Kidney (tissue), 14 donors: Measurements from ENCODE around the gene PRXL2B. TPM values are rescaled to one million over a fixed set of nuclear protein-coding genes. Genes with fewer than 3 reads are reported as not detected.

Experiments used
- DNase-seq, 5 donors: peaks; one replicate each; pipeline ENCODE4 v3.0.0-alpha.2; 2013 to 2020
- FAIRE-seq: peaks from 2 replicates; lab custom pipeline; 2012; peaks lifted over from hg19 to GRCh38; lab: Jason Lieb, UNC
- H3K27ac ChIP-seq, 2 donors: one replicate each; pipeline ENCODE4 v1.7.0; 2013; ENCODE audit warnings: low read depth in 2 of 2, low read length in 2 of 2, inconsistent platforms in 1 of 2
- H3K27me3 ChIP-seq: one replicate; pipeline ENCODE4 v1.7.1; 2013; ENCODE audit warnings: low read length, inconsistent platforms; ENCODE audit not compliant: control insufficient read depth, insufficient read depth
- H3K36me3 ChIP-seq, 3 donors: one replicate each; pipeline versions ENCODE4 v1.7.0 to v1.7.1; 2013; ENCODE audit warnings: low read length in 3 of 3, control low read depth in 1 of 3, inconsistent platforms in 1 of 3; ENCODE audit not compliant: insufficient read depth in 3 of 3, control insufficient read depth in 2 of 3
- H3K4me1 ChIP-seq, 3 donors: one replicate each; pipeline versions ENCODE4 v1.7.0 to v1.7.1; 2013; ENCODE audit warnings: low read length in 3 of 3, inconsistent platforms in 1 of 3, low read depth in 1 of 3; ENCODE audit not compliant: control insufficient read depth in 2 of 3, insufficient read depth in 2 of 3
- H3K4me3 ChIP-seq, 3 donors: one replicate each; pipeline versions ENCODE4 v1.7.0 to v1.8.1; 2013; ENCODE audit warnings: low read length in 3 of 3, control low read depth in 1 of 3, inconsistent platforms in 1 of 3
- H3K9ac ChIP-seq, 3 donors: one replicate each; pipeline versions ENCODE4 v1.7.0 to v1.7.1; 2013; ENCODE audit warnings: low read length in 3 of 3, control low read depth in 1 of 3, inconsistent platforms in 1 of 3
- H3K9me3 ChIP-seq, 3 donors: one replicate each; pipeline versions ENCODE4 v1.7.0 to v1.7.1; 2013; ENCODE audit warnings: low read length in 3 of 3, control low read depth in 1 of 3, inconsistent platforms in 1 of 3; ENCODE audit not compliant: control insufficient read depth in 2 of 3, insufficient read depth in 1 of 3
- CTCF ChIP-seq: IDR thresholded peaks from 3 replicates; pipeline ENCODE4 v1.5.1; 2012; ENCODE audit warnings: mild to moderate bottlenecking, moderate library complexity, borderline replicate concordance; ENCODE audit not compliant: insufficient read depth; ENCODE audit errors: extremely low read depth
- intact Hi-C: fragments of 100-400 bp; cut with DNase I; formaldehyde crosslinking; loops from one replicate; pipeline ENCODE4 v1.11.1; 2022
- polyA plus RNA-seq: library from polyadenylated mRNA; stranded (reverse); fragments of 350-450 nt; fragmentation: Illumina TruSeq; extraction: RNeasy Lipid Tissue Mini Kit (QIAGEN cat#74804); gene quantifications from one replicate; pipeline ENCODE4 v1.2.3, GENCODE V29; 2014; ENCODE audit warnings: low read depth, low replicate concordance; ENCODE audit not compliant: insufficient read depth
- total RNA-seq: library from RNA; stranded (reverse); fragmentation: NEBNext Ultra II Directional; extraction: Animal tissue kit (Norgen Biotek cat#: 25700); gene quantifications from one replicate; pipeline ENCODE4 v1.2.1, GENCODE V29; 2021
- donor health status: control.
- donor health status: control.
- donor health status: control.
- donor health status: control.
- donor health status: control.
- donor health status: DM: yes; HTN: yes; CAD: no.
- donor health status: Normal renal cell carcinoma (clear cell type).

The PRXL2B gene
- total and polyA plus RNA-seq, 2 donors from 2014 or later = 25.6 to 39.5 TPM

GRCh38 chr1:2592672-2593071, 6.1 kb downstream of the PRXL2B start:
- no peak overlapping the region for H3K27ac ChIP-seq

DNA sequence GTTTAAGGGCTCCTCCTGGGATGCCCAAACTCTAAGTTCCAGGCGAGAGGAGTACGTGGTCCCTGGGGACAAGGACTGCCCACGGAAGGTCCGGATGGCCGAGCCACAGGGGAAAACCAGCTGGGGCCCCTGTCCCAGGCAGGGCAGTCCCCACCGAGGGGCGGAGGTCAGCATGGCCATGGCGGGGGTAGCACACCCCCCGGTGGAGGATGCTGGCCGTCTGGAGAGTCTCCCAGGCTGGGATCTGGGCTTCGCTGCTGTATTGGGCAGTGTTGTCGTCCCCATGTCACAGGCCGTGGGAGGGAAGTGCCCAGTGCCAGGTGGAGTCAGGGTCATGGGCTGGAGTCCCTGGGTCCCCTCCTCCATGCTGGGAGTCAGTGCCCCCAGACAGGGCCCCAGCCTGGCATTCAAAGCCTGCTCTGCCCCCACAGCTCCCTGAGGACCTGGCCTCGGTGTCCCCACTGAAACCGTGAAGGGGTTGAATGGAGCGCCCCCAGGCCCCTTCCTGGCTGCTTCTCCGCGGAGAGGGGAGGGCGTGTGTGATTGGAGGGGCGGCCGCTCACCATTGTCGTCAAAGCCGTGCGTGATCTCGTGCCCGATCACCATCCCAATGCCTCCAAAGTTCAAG, 6.8 kb downstream of the PRXL2B start:
- H3K9ac ChIP-seq = no peak overlapping the region
- no peak for FAIRE-seq
- H3K9me3 ChIP-seq = no peaks in the 10 kb centered on the region

More at GRCh38 chr1:2592672-2593071, 6.1 kb downstream of the PRXL2B start:
- intact Hi-C loops = no loop called here
- Histone ChIP-seq H3K9ac (no peak overlapping the region), H3K27me3 (no peaks in the 10 kb centered on the region), H3K36me3 (no peaks in the 10 kb centered on the region), H3K9me3 (no peaks in the 10 kb centered on the region), H3K4me3 (no peak overlapping the region), H3K4me1 (peaks cover 0 to 4% (median 2%) of the 10 kb centered on the region in 3 donors)
- FAIRE-seq (no peak), DNase-seq (peak in 3 of 5 donors; percentile 38 to 69 (median 42))
- no peak for TF ChIP-seq CTCF

DNA sequence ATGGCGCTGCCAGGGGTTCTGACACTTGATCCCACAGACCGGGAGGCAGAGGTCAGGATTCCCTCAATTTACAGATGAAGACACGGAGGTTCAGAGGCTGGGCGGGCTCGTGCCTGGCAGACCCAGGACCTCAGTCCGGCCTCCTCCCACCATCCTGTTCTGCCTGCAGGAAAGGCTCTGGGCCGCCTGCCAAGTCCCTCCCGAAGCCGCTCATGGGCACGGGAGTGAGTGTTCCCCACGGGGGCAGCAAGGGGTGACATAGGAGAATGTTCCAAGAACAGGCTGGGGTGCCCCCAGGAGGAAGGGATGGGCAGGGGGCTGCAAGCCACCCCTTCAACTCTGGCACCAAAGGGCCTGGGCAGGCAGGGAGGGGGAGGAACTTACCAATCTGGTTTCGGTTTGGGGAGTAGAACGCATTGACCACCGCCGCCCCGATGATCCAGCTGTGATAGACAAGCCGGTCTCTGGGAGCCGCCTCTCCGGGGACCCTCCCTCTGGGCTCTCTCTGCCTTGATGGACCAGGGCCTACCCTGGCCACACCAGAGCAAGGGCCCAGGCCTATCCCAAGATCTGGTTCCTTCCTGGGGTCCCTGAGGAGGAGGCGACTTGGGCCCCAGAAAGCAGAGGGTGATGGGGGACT, 7.5 kb downstream of the PRXL2B start:
- peaks cover 0 to 4% (median 0%) of the 10 kb centered on the region in 3 donors for H3K4me1 ChIP-seq
- FAIRE-seq = no peak
- no peak for TF ChIP-seq CTCF
- no peaks in the 10 kb centered on the region for H3K9me3 ChIP-seq
- H3K36me3 ChIP-seq = no peaks in the 10 kb centered on the region
- no peak overlapping the region for H3K9ac ChIP-seq
- intact Hi-C loops = no loop called here
- H3K27ac ChIP-seq = no peak overlapping the region
- peak in 3 of 5 donors; percentile 54 to 92 (median 76) for DNase-seq
- H3K27me3 ChIP-seq = no peaks in the 10 kb centered on the region
- H3K4me3 ChIP-seq = peak overlapping the region in 1 of 3 donors; percentile 35

More for the DNA sequence above, 6.8 kb downstream of the PRXL2B start:
- DNase-seq = peak in 2 of 5 donors; percentile 55 to 75
- TF ChIP-seq CTCF = no peak
- Histone ChIP-seq H3K4me1 (peaks cover 0 to 4% (median 0%) of the 10 kb centered on the region in 3 donors), H3K27me3 (no peaks in the 10 kb centered on the region), H3K4me3 (peak overlapping the region in 1 of 3 donors; percentile 35), H3K36me3 (no peaks in the 10 kb centered on the region), H3K27ac (no peak overlapping the region)
- intact Hi-C loops = no loop called here
